SW 1271 (cell line): Measurements from ENCODE around the gene DENND6B.
"Not testable (repeated sequence)": the region's sequence is repeated elsewhere in the genome, so short reads cannot be mapped to it uniquely, and the experiment has no call there.

Experiments
- DNase-seq, 2 experiments: peaks; one replicate each; lab custom pipeline; 2025; lab: John Stamatoyannopoulos, UW

DENND6B gene

GRCh38 chr22:50326956-50327710 lies at the start of gene DENND6B:
TSS of gene DENND6B (minus strand) at chr22:50327012. CDS start at chr22:50326988, 24 bp downstream.
- peak in 1 of 2 experiments; percentile 75 for DNase-seq

- DNase-seq, result no peak
Observed at GRCh38 chr22:50376085-50376651, 49.4 kb upstream of the DENND6B start.

- DNase-seq, result no peak
Observed at GRCh38 chr22:50371101-50371648, 44.4 kb upstream of the DENND6B start.

GRCh38 chr22:50367778-50368500 lies 41.1 kb upstream of the DENND6B start:
- DNase-seq, result no peak

GRCh38 chr22:50363803-50364194 lies 37.0 kb upstream of the DENND6B start:
- DNase-seq, result not testable (repeated sequence)

GRCh38 chr22:50363166-50363802 lies 36.5 kb upstream of the DENND6B start:
- DNase-seq, result no peak

- no peak for DNase-seq
Observed at GRCh38 chr22:50361688-50362087, 34.9 kb upstream of the DENND6B start.

- DNase-seq, result no peak
Observed at GRCh38 chr22:50361222-50361621, 34.4 kb upstream of the DENND6B start.

- DNase-seq, result no peak
Observed at GRCh38 chr22:50360578-50360977, 33.8 kb upstream of the DENND6B start.

GRCh38 chr22:50357756-50358155 lies 30.9 kb upstream of the DENND6B start:
- DNase-seq, result no peak

GRCh38 chr22:50357222-50357621 lies 30.4 kb upstream of the DENND6B start:
- no peak for DNase-seq

- no peak for DNase-seq
Observed at GRCh38 chr22:50356186-50356585, 29.4 kb upstream of the DENND6B start.

GRCh38 chr22:50348058-50348457 lies 21.2 kb upstream of the DENND6B start:
- no peak for DNase-seq

GRCh38 chr22:50347157-50347556 lies 20.3 kb upstream of the DENND6B start:
- no peak for DNase-seq

GRCh38 chr22:50346470-50346869 lies 19.7 kb upstream of the DENND6B start:
- DNase-seq, result no peak

GRCh38 chr22:50343541-50343935 lies 16.7 kb upstream of the DENND6B start:
- no peak for DNase-seq

GRCh38 chr22:50342651-50343540 lies 16.1 kb upstream of the DENND6B start, which contains the start of gene PPP6R2:
TSS of gene PPP6R2 (plus strand) at chr22:50343327. CDS start at chr22:50393909, 50,582 bp downstream.
- DNase-seq, result peak in 1 of 2 experiments; percentile 56

- DNase-seq, result peak; percentile 73 to 83
Observed at GRCh38 chr22:50341977-50342650, 15.3 kb upstream of the DENND6B start.

GRCh38 chr22:50339945-50340879 lies 13.4 kb upstream of the DENND6B start:
- DNase-seq, result peak in 1 of 2 experiments; percentile 14
